Measurements from ENCODE around the gene SPO11. TPM values are rescaled to one million over a fixed set of nuclear protein-coding genes. Genes with fewer than 3 reads are reported as not detected.

SPO11 gene
- total RNA-seq, 1 experiment from 2014 or later: not detected

DNA sequence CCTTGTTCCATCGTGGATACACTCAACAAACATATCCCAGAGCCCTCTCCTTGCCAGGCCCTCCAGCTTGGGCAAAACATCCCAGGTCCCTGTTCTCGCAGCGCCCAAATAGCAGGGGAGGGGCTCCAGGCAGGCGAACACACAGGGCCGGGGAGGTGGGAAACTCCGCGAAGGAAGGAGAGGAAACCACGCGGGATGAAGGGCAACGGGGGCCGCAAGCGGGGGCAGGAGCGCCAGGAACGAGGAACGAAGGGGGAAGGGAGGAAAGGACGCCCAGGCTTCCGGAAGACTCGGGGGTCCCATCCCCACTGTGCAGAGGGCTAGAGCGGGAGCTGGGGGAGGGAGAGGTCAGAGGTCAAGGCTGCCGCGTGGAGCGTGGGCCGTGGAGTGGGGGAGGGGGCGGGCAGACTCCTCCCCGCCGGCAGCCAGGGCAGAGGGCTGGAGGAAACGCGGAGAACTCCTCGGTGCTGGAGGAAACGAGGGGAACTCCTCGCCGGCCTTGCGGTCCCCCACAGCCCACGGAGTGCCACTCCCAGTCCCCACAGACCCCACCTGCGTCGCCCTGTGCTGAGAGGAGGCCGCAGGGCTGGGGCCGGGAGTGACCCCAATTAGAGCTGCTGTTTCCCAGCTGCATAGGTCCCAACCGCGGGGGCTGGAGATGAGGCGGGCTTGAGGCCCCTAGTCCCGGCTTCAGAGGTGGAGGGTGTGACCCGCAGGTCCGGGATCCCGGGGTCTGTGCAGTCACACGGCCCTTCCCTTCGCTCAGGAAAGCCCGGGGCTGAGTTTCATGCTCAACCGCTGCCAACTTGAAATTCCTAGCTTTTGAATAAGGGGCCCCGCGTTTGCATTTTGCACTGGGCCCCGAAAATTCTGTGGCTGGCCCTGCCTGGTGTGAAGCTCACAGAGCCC, 60.3 kb downstream of the SPO11 start:
- TF ChIP-seq, protein P1, sequence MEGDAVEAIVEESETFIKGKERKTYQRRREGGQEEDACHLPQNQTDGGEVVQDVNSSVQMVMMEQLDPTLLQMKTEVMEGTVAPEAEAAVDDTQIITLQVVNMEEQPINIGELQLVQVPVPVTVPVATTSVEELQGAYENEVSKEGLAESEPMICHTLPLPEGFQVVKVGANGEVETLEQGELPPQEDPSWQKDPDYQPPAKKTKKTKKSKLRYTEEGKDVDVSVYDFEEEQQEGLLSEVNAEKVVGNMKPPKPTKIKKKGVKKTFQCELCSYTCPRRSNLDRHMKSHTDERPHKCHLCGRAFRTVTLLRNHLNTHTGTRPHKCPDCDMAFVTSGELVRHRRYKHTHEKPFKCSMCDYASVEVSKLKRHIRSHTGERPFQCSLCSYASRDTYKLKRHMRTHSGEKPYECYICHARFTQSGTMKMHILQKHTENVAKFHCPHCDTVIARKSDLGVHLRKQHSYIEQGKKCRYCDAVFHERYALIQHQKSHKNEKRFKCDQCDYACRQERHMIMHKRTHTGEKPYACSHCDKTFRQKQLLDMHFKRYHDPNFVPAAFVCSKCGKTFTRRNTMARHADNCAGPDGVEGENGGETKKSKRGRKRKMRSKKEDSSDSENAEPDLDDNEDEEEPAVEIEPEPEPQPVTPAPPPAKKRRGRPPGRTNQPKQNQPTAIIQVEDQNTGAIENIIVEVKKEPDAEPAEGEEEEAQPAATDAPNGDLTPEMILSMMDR (IDR thresholded peaks at IDR 0.05; ENCODE audit: unreplicated experiment): no peak
- Mint-ChIP-seq H3K4me1 (ENCODE audit: insufficient read depth, unreplicated experiment) (no peaks in the 10 kb centered on the region), H3K36me3 (ENCODE audit: insufficient read depth, unreplicated experiment) (no peaks in the 10 kb centered on the region), H3K27ac (ENCODE audit: low read depth, unreplicated experiment) (no peak overlapping the region), H3K9me3 (ENCODE audit: unreplicated experiment) (no peaks in the 10 kb centered on the region), H3K4me3 (ENCODE audit: unreplicated experiment) (no peak overlapping the region), H3K27me3 (ENCODE audit: insufficient read depth, unreplicated experiment) (no peaks in the 10 kb centered on the region)
- POLR2A ChIA-PET: interaction anchor here (1.2 kb wide), 1 partner anchor 40 kb away, joined by 3 read pairs; no protein-coding TSS in a partner anchor
- no TSS peak for BruUV-seq (replicated peaks)
- intact Hi-C loops (cut with micrococcal nuclease): loop anchor here (10.0 kb wide), 1 partner anchor 825 kb away; no protein-coding TSS in a partner anchor
- DNase-seq (ENCODE audit: unreplicated experiment): no peak
- CTCF ChIA-PET: interaction anchor here (0.5 to 3.0 kb wide), 14 partner anchors 8 to 820 kb away, joined by 3 to 9 read pairs (median 4); no protein-coding TSS in a partner anchor

DNA sequence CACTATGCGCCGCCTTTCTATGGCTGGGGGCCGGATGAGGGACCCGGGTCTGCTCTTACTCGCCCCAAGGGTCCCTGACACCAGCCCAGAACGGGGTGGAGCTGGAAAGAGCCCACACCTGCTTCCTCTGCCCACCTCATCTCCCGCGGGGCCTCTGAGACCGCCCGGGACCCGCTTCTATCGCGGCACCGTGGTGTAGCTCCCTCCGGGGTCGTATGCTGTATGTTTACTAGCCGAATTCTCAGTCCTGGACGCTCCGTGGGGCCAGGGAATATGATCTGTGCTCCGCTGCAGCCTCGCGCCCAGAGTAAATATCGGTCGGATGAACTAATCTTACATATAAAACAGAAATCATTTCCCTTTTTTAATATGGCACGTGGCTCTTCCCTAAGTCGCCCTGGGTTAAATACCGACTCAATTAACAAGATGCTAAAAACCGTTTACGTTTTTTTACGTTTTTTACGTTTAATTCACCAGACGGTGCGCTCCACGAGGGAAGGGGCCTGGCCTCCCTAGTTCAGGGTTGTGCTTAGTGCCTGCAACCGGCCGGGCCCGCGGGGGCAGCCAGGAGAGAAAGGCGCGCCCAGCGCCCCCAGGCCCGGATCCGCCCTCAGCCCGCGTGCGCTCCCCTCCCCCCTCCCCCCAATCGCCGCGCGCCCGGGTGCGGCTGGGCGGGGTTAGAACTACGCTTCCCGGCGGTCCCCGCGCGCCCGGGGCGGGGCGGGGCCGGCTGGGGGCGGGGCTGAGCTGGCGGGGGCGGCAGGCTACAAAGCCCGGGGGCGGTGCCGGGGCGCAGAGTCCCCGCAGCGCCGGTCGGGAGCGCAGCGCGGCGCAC, 61.2 kb downstream of the SPO11 start, which contains the start of gene RBM38:
RBM38 (plus strand) TSS at position 793 of the 835 bp plus-strand sequence. CDS start 186 bp downstream, outside the sequence.
- TF ChIP-seq, protein P1 (IDR thresholded peaks at IDR 0.05; ENCODE audit: unreplicated experiment): no peak
- Mint-ChIP-seq H3K4me1 (ENCODE audit: insufficient read depth, unreplicated experiment) (no peaks in the 10 kb centered on the region), H3K4me3 (ENCODE audit: unreplicated experiment) (peak within 1 kb of the TSS; percentile 69), H3K36me3 (ENCODE audit: insufficient read depth, unreplicated experiment) (no peaks in the 10 kb centered on the region), H3K27ac (ENCODE audit: low read depth, unreplicated experiment) (no peak within 1 kb of the TSS), H3K27me3 (ENCODE audit: insufficient read depth, unreplicated experiment) (no peaks in the 10 kb centered on the region), H3K9me3 (ENCODE audit: unreplicated experiment) (no peaks in the 10 kb centered on the region)
- ChIA-PET POLR2A (interaction anchor here (0.5 to 1.2 kb wide), 4 partner anchors 39 to 306 kb away, joined by 3 to 4 read pairs (median 4); no protein-coding TSS in a partner anchor), CTCF (interaction anchor here (0.5 to 3.0 kb wide), 10 partner anchors 9 to 761 kb away, joined by 3 to 9 read pairs (median 4); no protein-coding TSS in a partner anchor)
- DNase-seq (ENCODE audit: unreplicated experiment): peak; percentile 60
- BruUV-seq (replicated peaks): no TSS peak
- intact Hi-C loops (cut with micrococcal nuclease): no loop called here

DNA sequence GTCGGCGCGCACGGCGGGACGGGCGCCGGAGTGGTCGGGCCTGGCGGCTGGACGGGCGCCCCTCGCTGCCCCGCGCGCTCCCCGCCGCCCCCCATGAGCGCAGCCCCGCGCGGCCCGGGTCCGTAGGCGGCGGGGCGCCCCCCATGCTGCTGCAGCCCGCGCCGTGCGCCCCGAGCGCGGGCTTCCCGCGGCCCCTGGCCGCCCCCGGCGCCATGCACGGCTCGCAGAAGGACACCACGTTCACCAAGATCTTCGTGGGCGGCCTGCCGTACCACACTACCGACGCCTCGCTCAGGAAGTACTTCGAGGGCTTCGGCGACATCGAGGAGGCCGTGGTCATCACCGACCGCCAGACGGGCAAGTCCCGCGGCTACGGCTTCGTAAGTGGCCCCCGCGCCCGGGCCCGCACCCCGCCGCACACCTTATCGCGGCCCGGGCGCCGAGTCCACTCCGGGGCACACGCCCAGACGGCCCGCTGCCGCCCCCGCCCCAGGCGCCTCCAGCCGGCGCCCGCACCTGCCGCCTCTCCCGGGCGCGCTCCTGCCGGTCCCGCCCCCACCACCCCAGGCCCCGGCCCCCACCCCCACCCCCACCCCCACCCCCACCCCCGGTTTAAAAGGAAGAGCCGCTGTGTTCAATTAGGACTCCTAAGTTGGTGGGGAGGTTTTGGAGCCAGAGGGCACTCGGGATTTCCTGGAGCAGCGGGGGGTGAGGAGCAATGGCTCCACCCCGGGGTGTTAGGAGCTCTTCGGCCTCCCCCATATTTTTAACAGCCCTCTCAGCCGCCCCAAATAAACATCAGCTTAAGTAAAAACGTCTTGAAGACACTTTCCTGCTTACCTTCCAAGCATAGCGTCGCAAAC, 62.1 kb downstream of the SPO11 start:
- H3K27me3 Mint-ChIP-seq (ENCODE audit: insufficient read depth, unreplicated experiment): no peaks in the 10 kb centered on the region
- H3K4me1 Mint-ChIP-seq (ENCODE audit: insufficient read depth, unreplicated experiment): no peaks in the 10 kb centered on the region
- no peaks in the 10 kb centered on the region for H3K9me3 Mint-ChIP-seq (ENCODE audit: unreplicated experiment)
- no peaks in the 10 kb centered on the region for H3K36me3 Mint-ChIP-seq (ENCODE audit: insufficient read depth, unreplicated experiment)
- BruUV-seq (replicated peaks): no TSS peak
- peak overlapping the region; percentile 69 for H3K4me3 Mint-ChIP-seq (ENCODE audit: unreplicated experiment)
- TF ChIP-seq, protein P1 (IDR thresholded peaks at IDR 0.05; ENCODE audit: unreplicated experiment): no peak
- no peak overlapping the region for H3K27ac Mint-ChIP-seq (ENCODE audit: low read depth, unreplicated experiment)
- ChIA-PET CTCF (interaction anchor here (0.7 to 1.2 kb wide), 6 partner anchors 8 to 800 kb away, joined by 3 to 6 read pairs (median 3); no protein-coding TSS in a partner anchor), POLR2A (interaction anchor here (0.6 to 1.2 kb wide), 7 partner anchors 8 to 730 kb away, joined by 3 to 4 read pairs (median 3); no protein-coding TSS in a partner anchor)
- intact Hi-C loops (cut with micrococcal nuclease): no loop called here
- DNase-seq (ENCODE audit: unreplicated experiment): peak; percentile 4
